ENCODE measurements around the gene CLIP2. TPM values are rescaled to one million over a fixed set of nuclear protein-coding genes. Genes with fewer than 3 reads are reported as not detected.
"Not testable (repeated sequence)": the region's sequence is repeated elsewhere in the genome, so short reads cannot be mapped to it uniquely, and the experiment has no call there.

The CLIP2 gene
- total RNA-seq = 1 to 10 TPM; 2.4 to 2.9 TPM
- polyA plus RNA-seq = 0.94 TPM

DNA sequence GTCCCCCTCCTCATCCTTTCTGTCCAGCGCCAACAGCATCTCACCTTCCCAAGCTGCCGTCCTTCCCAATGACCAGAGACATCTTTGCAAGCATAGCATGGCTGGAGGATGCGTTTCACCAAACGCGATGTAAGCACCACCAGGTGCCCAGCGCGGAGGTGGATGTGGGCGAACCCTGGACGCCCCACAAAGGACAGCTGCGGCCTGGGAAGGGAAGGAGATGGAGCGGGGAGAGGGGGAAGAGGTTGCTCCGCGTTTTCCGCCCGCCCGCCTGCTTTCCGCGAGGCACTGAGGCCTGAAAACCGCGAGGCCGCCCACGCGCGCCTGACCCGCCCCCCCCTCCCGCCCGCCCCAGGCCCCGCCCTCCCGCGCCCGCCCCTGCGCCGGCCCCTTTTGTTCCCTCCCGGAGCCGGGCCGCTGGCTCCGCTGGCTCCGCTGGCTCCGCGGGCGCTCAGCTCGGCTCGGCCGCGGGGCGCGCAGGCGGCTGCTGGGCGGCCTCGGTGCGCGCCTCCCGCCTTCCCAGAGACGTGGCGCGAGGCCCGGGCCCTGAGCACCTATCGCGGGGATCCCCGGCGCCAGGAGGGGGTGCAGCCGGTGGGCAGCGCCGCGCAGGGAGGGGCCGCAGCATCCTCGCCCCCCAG is at the start of gene CLIP2:
TSS of gene CLIP2 (plus strand) at position 390 of the 641 bp plus-strand sequence. CDS start 28,140 bp downstream, outside the sequence.
- H3K9me3 ChIP-seq (ENCODE audit: low read length) = no peaks in the 10 kb centered on the region
- Mint-ChIP-seq H3K4me3 (peak within 1 kb of the TSS; percentile 86 to 93 (median 88)), H3K4me1 (peaks cover 18 to 27% (median 24%) of the 10 kb centered on the region in 3 donors), H3K36me3 (peaks cover 0 to 1% (median 0%) of the 10 kb centered on the region in 3 donors), H3K9me3 (no peaks in the 10 kb centered on the region), H3K27ac (peak within 1 kb of the TSS in 7 of 8 donors; percentile 54 to 91 (median 79)), H3K27me3 (peaks cover 0 to 3% of the 10 kb centered on the region in 2 donors)
- peaks cover 24% of the 10 kb centered on the region for H3K4me1 ChIP-seq (ENCODE audit: insufficient read depth, low read length)
- no peaks in the 10 kb centered on the region for H3K36me3 ChIP-seq (ENCODE audit: insufficient read depth, low read length)
- ChIA-PET CTCF (interaction anchor here (1.0 to 2.2 kb wide), 4 partner anchors 14 to 112 kb away, joined by 3 to 6 read pairs (median 4); no protein-coding TSS in a partner anchor), POLR2A (interaction anchor here (1.0 to 1.5 kb wide), 2 partner anchors 18 to 19 kb away, joined by 3 to 6 read pairs; no protein-coding TSS in a partner anchor)
- H3K27me3 ChIP-seq (ENCODE audit: insufficient read depth, low read length, poor library complexity, severe bottlenecking) = no peaks in the 10 kb centered on the region
- H3K27ac ChIP-seq (ENCODE audit: low read depth, low read length) = no peak within 1 kb of the TSS
- H3K4me3 ChIP-seq (ENCODE audit: low read length) = peak within 1 kb of the TSS; percentile 49
- DNase-seq = peak; percentile 66 to 81 (median 69)

DNA sequence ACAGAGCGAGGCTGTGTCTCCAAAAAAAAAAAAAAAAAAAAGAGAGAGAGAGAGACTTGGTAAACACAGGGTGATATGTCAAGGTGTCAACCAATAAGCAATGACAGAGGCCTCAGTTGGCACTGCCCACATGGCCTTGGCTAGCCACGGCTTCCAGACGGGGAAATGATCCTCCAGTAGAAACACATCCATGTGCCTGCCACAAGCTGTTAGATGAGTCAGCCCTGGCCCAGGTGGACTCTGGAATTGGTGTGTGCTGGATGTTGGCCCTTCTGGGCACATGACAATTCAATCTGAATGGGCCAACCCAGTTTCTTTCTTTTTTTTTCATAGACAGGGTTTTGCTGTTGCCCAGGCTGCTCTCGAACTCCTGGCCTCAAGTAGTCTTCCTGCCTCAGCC is 48.7 kb upstream of the CLIP2 start:
- no peaks in the 10 kb centered on the region for H3K27me3 Mint-ChIP-seq
- H3K4me3 Mint-ChIP-seq = no peak overlapping the region
- H3K4me1 Mint-ChIP-seq = peaks cover 2 to 4% (median 3%) of the 10 kb centered on the region in 3 donors
- peaks cover 18% of the 10 kb centered on the region for H3K36me3 ChIP-seq (ENCODE audit: insufficient read depth, low read length)
- no peaks in the 10 kb centered on the region for H3K4me1 ChIP-seq (ENCODE audit: insufficient read depth, low read length)
- ChIA-PET POLR2A (no interaction called here), CTCF (interaction anchor here (0.9 kb wide), 1 partner anchor 14 kb away, joined by 3 read pairs; no protein-coding TSS in a partner anchor)
- no peaks in the 10 kb centered on the region for H3K9me3 ChIP-seq (ENCODE audit: low read length)
- DNase-seq = no peak
- H3K27ac Mint-ChIP-seq = no peak overlapping the region
- peaks cover 3 to 75% (median 25%) of the 10 kb centered on the region in 3 donors for H3K36me3 Mint-ChIP-seq
- no peaks in the 10 kb centered on the region for H3K9me3 Mint-ChIP-seq
- no peaks in the 10 kb centered on the region for H3K27me3 ChIP-seq (ENCODE audit: insufficient read depth, low read length, poor library complexity, severe bottlenecking)
- H3K27ac ChIP-seq (ENCODE audit: low read depth, low read length) = no peak overlapping the region
- H3K4me3 ChIP-seq (ENCODE audit: low read length) = no peak overlapping the region

DNA sequence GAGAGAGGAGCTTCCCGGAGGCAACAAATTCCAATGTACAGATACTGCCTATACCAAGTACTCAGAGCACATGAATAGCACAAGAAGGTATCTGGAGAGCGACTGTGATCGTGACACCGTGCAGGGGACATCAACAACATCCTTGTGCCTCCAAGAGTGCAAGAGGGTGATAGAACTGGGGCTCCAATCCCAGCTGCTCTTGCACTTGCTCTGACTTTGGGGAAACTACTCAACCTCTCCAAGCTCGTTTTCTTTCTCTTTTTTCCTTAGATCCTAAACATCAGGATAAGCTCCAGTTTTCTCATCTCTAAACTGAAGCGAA is 47.1 kb upstream of the CLIP2 start:
- Mint-ChIP-seq H3K27ac (peak overlapping the region in 1 of 8 donors; percentile 25), H3K4me1 (peaks cover 0 to 2% (median 0%) of the 10 kb centered on the region in 3 donors), H3K4me3 (no peak overlapping the region), H3K36me3 (peaks cover 3 to 71% (median 24%) of the 10 kb centered on the region in 3 donors), H3K9me3 (no peaks in the 10 kb centered on the region), H3K27me3 (no peaks in the 10 kb centered on the region)
- ChIA-PET POLR2A (no interaction called here), CTCF (no interaction called here)
- H3K36me3 ChIP-seq (ENCODE audit: insufficient read depth, low read length) = peaks cover 18% of the 10 kb centered on the region
- no peak overlapping the region for H3K4me3 ChIP-seq (ENCODE audit: low read length)
- no peaks in the 10 kb centered on the region for H3K9me3 ChIP-seq (ENCODE audit: low read length)
- no peak for DNase-seq
- no peak overlapping the region for H3K27ac ChIP-seq (ENCODE audit: low read depth, low read length)
- no peaks in the 10 kb centered on the region for H3K4me1 ChIP-seq (ENCODE audit: insufficient read depth, low read length)
- H3K27me3 ChIP-seq (ENCODE audit: insufficient read depth, low read length, poor library complexity, severe bottlenecking) = no peaks in the 10 kb centered on the region

DNA sequence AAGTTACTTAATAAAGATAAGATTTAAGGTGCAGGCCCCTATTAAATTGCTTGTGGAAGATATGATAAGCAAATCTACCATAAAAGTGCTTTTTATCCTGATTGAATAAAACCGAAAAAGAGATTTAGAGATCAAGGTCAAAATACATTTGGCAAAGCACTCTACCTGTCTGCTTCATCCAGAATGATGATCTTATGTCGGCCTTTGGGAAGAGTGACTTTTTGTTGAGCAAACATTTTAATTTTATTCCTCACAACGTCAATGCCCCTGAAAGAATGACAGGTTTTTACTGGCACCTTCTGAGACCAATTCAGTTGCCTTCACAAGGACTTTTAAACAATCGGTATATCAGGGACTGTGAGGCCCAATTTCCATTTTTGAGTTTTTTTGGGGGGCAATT is 42.7 kb upstream of the CLIP2 start:
- H3K36me3 Mint-ChIP-seq = peaks cover 0 to 72% (median 16%) of the 10 kb centered on the region in 3 donors
- CTCF ChIA-PET = no interaction called here

DNA sequence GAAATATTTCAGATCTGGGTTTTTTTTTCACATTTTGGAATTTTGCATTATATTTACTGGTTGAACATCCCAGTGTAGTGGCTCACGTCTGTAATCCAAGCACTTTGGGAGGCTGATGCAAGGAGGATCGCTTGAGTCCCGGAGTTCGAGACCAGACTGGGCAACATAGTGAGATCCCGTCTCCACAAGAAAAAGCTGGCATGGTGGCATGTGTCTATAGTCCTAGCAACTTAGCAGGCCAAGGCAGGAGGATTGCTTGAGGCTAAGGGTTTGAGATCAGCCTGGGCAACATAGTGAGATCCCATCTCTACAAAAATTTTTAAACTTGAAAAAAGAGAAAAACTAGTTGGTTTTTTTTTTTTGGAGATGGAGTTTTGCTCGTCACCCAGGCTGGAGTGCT is 41.1 kb upstream of the CLIP2 start:
- Mint-ChIP-seq H3K4me3 (no peak overlapping the region), H3K36me3 (peaks cover 0 to 60% (median 13%) of the 10 kb centered on the region in 3 donors), H3K9me3 (no peaks in the 10 kb centered on the region), H3K27ac (peak overlapping the region in 2 of 8 donors; percentile 43 to 70), H3K27me3 (no peaks in the 10 kb centered on the region), H3K4me1 (peaks cover 5 to 12% (median 9%) of the 10 kb centered on the region in 3 donors)
- H3K36me3 ChIP-seq (ENCODE audit: insufficient read depth, low read length) = peaks cover 20% of the 10 kb centered on the region
- DNase-seq = no peak
- no peaks in the 10 kb centered on the region for H3K4me1 ChIP-seq (ENCODE audit: insufficient read depth, low read length)
- H3K9me3 ChIP-seq (ENCODE audit: low read length) = no peaks in the 10 kb centered on the region
- POLR2A ChIA-PET = no interaction called here
- H3K27me3 ChIP-seq (ENCODE audit: insufficient read depth, low read length, poor library complexity, severe bottlenecking) = no peaks in the 10 kb centered on the region
- H3K4me3 ChIP-seq (ENCODE audit: low read length) = no peak overlapping the region
- CTCF ChIA-PET = no interaction called here
- H3K27ac ChIP-seq (ENCODE audit: low read depth, low read length) = no peak overlapping the region

More for the DNA sequence above, 42.7 kb upstream of the CLIP2 start:
- no peak overlapping the region for H3K27ac ChIP-seq (ENCODE audit: low read depth, low read length)
- Mint-ChIP-seq H3K4me1 (peaks cover 0 to 5% (median 4%) of the 10 kb centered on the region in 3 donors), H3K4me3 (no peak overlapping the region), H3K9me3 (no peaks in the 10 kb centered on the region), H3K27me3 (no peaks in the 10 kb centered on the region), H3K27ac (no peak overlapping the region)
- POLR2A ChIA-PET = no interaction called here
- DNase-seq = no peak
- no peak overlapping the region for H3K4me3 ChIP-seq (ENCODE audit: low read length)
- H3K36me3 ChIP-seq (ENCODE audit: insufficient read depth, low read length) = peaks cover 24% of the 10 kb centered on the region
- H3K4me1 ChIP-seq (ENCODE audit: insufficient read depth, low read length) = no peaks in the 10 kb centered on the region
- H3K27me3 ChIP-seq (ENCODE audit: insufficient read depth, low read length, poor library complexity, severe bottlenecking) = no peaks in the 10 kb centered on the region
- no peaks in the 10 kb centered on the region for H3K9me3 ChIP-seq (ENCODE audit: low read length)

DNA sequence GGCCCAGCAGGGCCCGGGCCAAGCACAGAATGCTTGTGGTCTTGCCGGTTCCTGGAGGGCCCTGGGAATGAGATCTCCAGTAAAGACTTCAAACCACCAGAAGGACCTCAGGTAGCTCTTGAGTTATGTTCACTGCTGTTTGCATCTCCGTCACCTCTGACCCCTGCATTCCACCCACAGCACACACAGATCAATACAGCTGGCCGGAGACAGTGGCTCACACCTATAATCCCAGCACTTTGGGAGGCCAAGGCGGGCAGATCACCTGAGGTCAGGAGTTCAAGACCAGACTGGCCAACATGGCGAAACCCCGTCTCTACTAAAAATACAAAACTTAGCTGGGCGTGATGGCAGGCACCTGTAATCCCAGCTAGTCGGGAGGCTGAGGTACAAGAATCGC is 40.1 kb upstream of the CLIP2 start:
- H3K27ac ChIP-seq (ENCODE audit: low read depth, low read length); H3K9me3 Mint-ChIP-seq; H3K4me3 ChIP-seq (ENCODE audit: low read length); H3K27me3 ChIP-seq (ENCODE audit: insufficient read depth, low read length, poor library complexity, severe bottlenecking); DNase-seq; CTCF ChIA-PET; H3K4me1 ChIP-seq (ENCODE audit: insufficient read depth, low read length); H3K9me3 ChIP-seq (ENCODE audit: low read length); H3K27me3 Mint-ChIP-seq; POLR2A ChIA-PET: not testable (repeated sequence)
- peak overlapping the region in 1 of 7 donors; percentile 56 for H3K4me3 Mint-ChIP-seq
- peaks cover 18% of the 10 kb centered on the region for H3K36me3 ChIP-seq (ENCODE audit: insufficient read depth, low read length)
- peaks cover 8 to 20% (median 18%) of the 10 kb centered on the region in 3 donors for H3K4me1 Mint-ChIP-seq
- peaks cover 0 to 55% (median 13%) of the 10 kb centered on the region in 3 donors for H3K36me3 Mint-ChIP-seq
- H3K27ac Mint-ChIP-seq = peak overlapping the region in 1 of 8 donors; percentile 46

DNA sequence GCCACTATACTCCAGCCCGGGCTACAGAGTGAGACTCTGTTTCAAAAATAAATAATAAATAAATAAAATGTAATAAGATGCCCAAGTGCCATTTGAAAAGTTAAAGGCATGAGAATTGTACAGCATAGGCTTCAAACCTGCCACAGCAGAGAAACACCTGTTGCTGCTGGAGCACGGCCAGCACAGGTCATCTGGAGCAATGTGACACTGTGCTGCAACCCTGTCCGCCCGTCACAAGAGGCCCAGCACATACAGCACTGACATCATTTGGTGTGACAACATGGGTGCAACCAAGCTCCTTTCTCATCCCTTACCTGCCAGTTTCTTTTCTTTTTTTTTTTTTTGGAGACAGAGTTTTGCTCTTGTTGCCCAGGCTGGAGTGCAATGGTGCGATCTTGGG is 36.3 kb upstream of the CLIP2 start:
- no peak for DNase-seq
- POLR2A ChIA-PET = no interaction called here
- peaks cover 17 to 34% (median 30%) of the 10 kb centered on the region in 3 donors for H3K4me1 Mint-ChIP-seq
- no peaks in the 10 kb centered on the region for H3K9me3 Mint-ChIP-seq
- H3K36me3 ChIP-seq (ENCODE audit: insufficient read depth, low read length) = peaks cover 18% of the 10 kb centered on the region
- H3K4me3 Mint-ChIP-seq = peak overlapping the region; percentile 61 to 96 (median 73)
- H3K27ac Mint-ChIP-seq = peak overlapping the region in 3 of 8 donors; percentile 29 to 70 (median 47)
- H3K36me3 Mint-ChIP-seq = peaks cover 0 to 40% (median 10%) of the 10 kb centered on the region in 3 donors
- H3K27me3 ChIP-seq (ENCODE audit: insufficient read depth, low read length, poor library complexity, severe bottlenecking) = no peaks in the 10 kb centered on the region
- H3K4me1 ChIP-seq (ENCODE audit: insufficient read depth, low read length) = peaks cover 10% of the 10 kb centered on the region
- H3K9me3 ChIP-seq (ENCODE audit: low read length) = no peaks in the 10 kb centered on the region
- CTCF ChIA-PET = no interaction called here
- no peaks in the 10 kb centered on the region for H3K27me3 Mint-ChIP-seq
- no peak overlapping the region for H3K4me3 ChIP-seq (ENCODE audit: low read length)
- no peak overlapping the region for H3K27ac ChIP-seq (ENCODE audit: low read depth, low read length)

DNA sequence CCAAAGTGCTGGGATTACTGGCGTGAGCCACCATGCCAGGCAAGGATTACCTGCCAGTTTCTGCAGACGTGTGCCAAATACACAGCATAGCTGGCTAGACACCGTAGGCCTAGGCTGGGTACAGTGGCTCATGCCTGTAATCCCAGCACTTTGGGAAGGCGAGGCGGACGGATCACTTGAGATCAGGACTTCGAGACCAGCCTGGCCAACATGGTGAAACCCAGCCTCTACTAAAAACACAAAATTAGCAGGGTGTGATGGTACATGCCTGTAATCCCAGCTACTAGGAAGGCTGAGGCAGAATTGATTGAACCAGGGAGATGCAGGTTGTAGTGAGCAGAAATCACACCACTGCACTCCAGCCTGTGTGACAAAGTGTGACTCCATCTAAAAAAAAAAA is 35.9 kb upstream of the CLIP2 start:
- ChIA-PET POLR2A (no interaction called here), CTCF (no interaction called here)
- Mint-ChIP-seq H3K4me3 (peak overlapping the region; percentile 91 to 99 (median 94)), H3K4me1 (peaks cover 17 to 34% (median 30%) of the 10 kb centered on the region in 3 donors), H3K27ac (peak overlapping the region; percentile 24 to 97 (median 92)), H3K36me3 (peaks cover 0 to 36% (median 8%) of the 10 kb centered on the region in 3 donors), H3K9me3 (no peaks in the 10 kb centered on the region), H3K27me3 (no peaks in the 10 kb centered on the region)
- DNase-seq = no peak
- peaks cover 18% of the 10 kb centered on the region for H3K36me3 ChIP-seq (ENCODE audit: insufficient read depth, low read length)
- peak overlapping the region; percentile 82 for H3K4me3 ChIP-seq (ENCODE audit: low read length)
- no peaks in the 10 kb centered on the region for H3K27me3 ChIP-seq (ENCODE audit: insufficient read depth, low read length, poor library complexity, severe bottlenecking)
- no peaks in the 10 kb centered on the region for H3K9me3 ChIP-seq (ENCODE audit: low read length)
- peak overlapping the region; percentile 90 for H3K27ac ChIP-seq (ENCODE audit: low read depth, low read length)
- peaks cover 10% of the 10 kb centered on the region for H3K4me1 ChIP-seq (ENCODE audit: insufficient read depth, low read length)
